GM12878 (cell line): ENCODE measurements around the gene RAPGEF6. TPM values are rescaled to one million over a fixed set of nuclear protein-coding genes. Genes with fewer than 3 reads are reported as not detected.

Source experiments
- BRCA1 ChIP-seq: IDR thresholded peaks from 2 replicates; pipeline ENCODE4 v1.6.1; 2011; ENCODE audit warnings: low read depth, low read length, improper control_type of control experiment
- CBFB ChIP-seq: IDR thresholded peaks from 2 replicates; pipeline ENCODE4 v1.6.1; 2016; ENCODE audit warnings: antibody characterized with exemption, low read depth
- ELK1 ChIP-seq: IDR thresholded peaks from 2 replicates; pipeline ENCODE4 v1.6.1; 2012; ENCODE audit warnings: low read depth, low read length, improper control_type of control experiment
- FOXM1 ChIP-seq: IDR thresholded peaks from 2 replicates; pipeline ENCODE4 v1.6.1; 2012; ENCODE audit warnings: low read depth, mild to moderate bottlenecking, inconsistent platforms, low read length, moderate library complexity
- IRF4 ChIP-seq: IDR thresholded peaks from 2 replicates; pipeline ENCODE4 v1.6.1; 2011; ENCODE audit warnings: low read depth, low read length
- MAX ChIP-seq: IDR thresholded peaks from 2 replicates; pipeline ENCODE4 v1.6.1; 2012; ENCODE audit warnings: low read depth, low read length, improper control_type of control experiment
- MXI1 ChIP-seq: fragments of 150-350 bp; IDR thresholded peaks from 2 replicates; pipeline ENCODE4 v1.6.1; 2011; ENCODE audit warnings: low read depth, mild to moderate bottlenecking, inconsistent platforms, low read length, improper control_type of control experiment
- PKNOX1 ChIP-seq: fragments of 450-650 bp; IDR thresholded peaks from 2 replicates; pipeline ENCODE4 v1.6.1; 2016; ENCODE audit warnings: mild to moderate bottlenecking
- SMAD5 ChIP-seq: IDR thresholded peaks from 2 replicates; pipeline ENCODE4 v1.6.1; 2016; ENCODE audit warnings: antibody characterized with exemption, low read depth
- SMARCA5 ChIP-seq: fragments of 450-650 bp; IDR thresholded peaks from 2 replicates; pipeline ENCODE4 v1.6.1; 2017; ENCODE audit warnings: mild to moderate bottlenecking
- ZNF384 ChIP-seq: IDR thresholded peaks from 2 replicates; pipeline ENCODE4 v1.6.1; 2012; ENCODE audit warnings: low read depth, mild to moderate bottlenecking, low read length, improper control_type of control experiment, borderline replicate concordance
- ZNF592 ChIP-seq: fragments of 450-650 bp; IDR thresholded peaks from 2 replicates; pipeline ENCODE4 v1.6.1; 2017; ENCODE audit warnings: mild to moderate bottlenecking, moderate library complexity
- ZZZ3 ChIP-seq: IDR thresholded peaks from 2 replicates; pipeline ENCODE4 v1.6.1; 2011; ENCODE audit warnings: low read depth; ENCODE audit not compliant: control insufficient read depth, insufficient read length
- polyA plus RNA-seq, 11 experiments: library from polyadenylated mRNA; depleted of rRNA in 4 of 11; unstranded in 6 of 11; stranded (reverse) in 5 of 11; fragments of >200 nt; fragmentation: Nextera tagmentation in 4 of 11; fragmentation: Illumina TruSeq in 1 of 11; extraction: Ambion mirVana in 4 of 11; extraction: Trizol in 1 of 11; gene quantifications; 1 replicate in 1 of 11; 2 replicates in 10 of 11; pipeline versions ENCODE4 v1.2.1 to v1.2.3, GENCODE V29; 2011 to 2016; ENCODE audit warnings: inconsistent platforms in 2 of 11, missing spikeins in 2 of 11, low read depth in 1 of 11
- total RNA-seq, 4 experiments: library from RNA; depleted of rRNA in 3 of 4; stranded (reverse); fragments of >200 nt in 3 of 4; fragmentation: Illumina TruSeq in 1 of 4; extraction: Trizol in 1 of 4; gene quantifications; 2 replicates each; pipeline versions ENCODE4 v1.2.1 to v1.2.3, GENCODE V29; 2013 to 2021
- TF ChIP-seq, protein P1 (sequence below), 3 experiments: IDR thresholded peaks in 2 of 3; conservative IDR thresholded peaks in 1 of 3; 2 replicates each; pipeline ENCODE4 v1.5.1; 2011; ENCODE audit warnings: low read depth in 3 of 3, low read length in 3 of 3, mild to moderate bottlenecking in 3 of 3, control low read depth in 2 of 3, moderate library complexity in 2 of 3, inconsistent platforms in 1 of 3, mixed read lengths in 1 of 3; ENCODE audit not compliant: control insufficient read depth in 2 of 3, insufficient read depth in 1 of 3; ENCODE audit errors: extremely low read depth in 1 of 3

Gene RAPGEF6
- total and polyA plus RNA-seq, 10 of the 15 experiments (the other 5 are each of a cell fraction or from before 2014, with no cell fraction given) = 2.9 to 24.0 (median 14.2) TPM

- TF ChIP-seq ZNF384 = peak; percentile 63; the same call in 1 of the 2 replicates
- no peak for TF ChIP-seq BRCA1
- no peak for TF ChIP-seq MXI1
- TF ChIP-seq ZNF592 = no peak
- no peak for TF ChIP-seq PKNOX1
- 0 out of 2 replicates have a peak, but pooled peaks have one; percentile 67 for TF ChIP-seq SMARCA5
- no peak for TF ChIP-seq ELK1
- no peak for TF ChIP-seq CBFB
- TF ChIP-seq MAX = no peak
- no peak for TF ChIP-seq ZZZ3
- no peak for TF ChIP-seq SMAD5
- TF ChIP-seq FOXM1 = peak; percentile 18; the same call in 1 of the 2 replicates
- TF ChIP-seq, protein P1, sequence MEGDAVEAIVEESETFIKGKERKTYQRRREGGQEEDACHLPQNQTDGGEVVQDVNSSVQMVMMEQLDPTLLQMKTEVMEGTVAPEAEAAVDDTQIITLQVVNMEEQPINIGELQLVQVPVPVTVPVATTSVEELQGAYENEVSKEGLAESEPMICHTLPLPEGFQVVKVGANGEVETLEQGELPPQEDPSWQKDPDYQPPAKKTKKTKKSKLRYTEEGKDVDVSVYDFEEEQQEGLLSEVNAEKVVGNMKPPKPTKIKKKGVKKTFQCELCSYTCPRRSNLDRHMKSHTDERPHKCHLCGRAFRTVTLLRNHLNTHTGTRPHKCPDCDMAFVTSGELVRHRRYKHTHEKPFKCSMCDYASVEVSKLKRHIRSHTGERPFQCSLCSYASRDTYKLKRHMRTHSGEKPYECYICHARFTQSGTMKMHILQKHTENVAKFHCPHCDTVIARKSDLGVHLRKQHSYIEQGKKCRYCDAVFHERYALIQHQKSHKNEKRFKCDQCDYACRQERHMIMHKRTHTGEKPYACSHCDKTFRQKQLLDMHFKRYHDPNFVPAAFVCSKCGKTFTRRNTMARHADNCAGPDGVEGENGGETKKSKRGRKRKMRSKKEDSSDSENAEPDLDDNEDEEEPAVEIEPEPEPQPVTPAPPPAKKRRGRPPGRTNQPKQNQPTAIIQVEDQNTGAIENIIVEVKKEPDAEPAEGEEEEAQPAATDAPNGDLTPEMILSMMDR (IDR thresholded peaks at IDR 0.05 in 2 of 3, conservative IDR thresholded peaks at IDR 0.05 in 1 of 3; ENCODE audit: control insufficient read depth in 2 of 3, extremely low read depth in 1 of 3, insufficient read depth in 1 of 3, low read depth in 3 of 3, low read length in 3 of 3) = peak; percentile 65 to 77 (median 75)
- peak; percentile 75; the same call in 1 of the 2 replicates for TF ChIP-seq IRF4
Measured at GRCh38 chr5:131417240-131417869, 217.7 kb downstream of the RAPGEF6 start (continued).
